GM15510 (cell line): ENCODE data around the gene TICAM2.

Experiments used
- POLR2A ChIP-seq: IDR thresholded peaks from 3 replicates; pipeline ENCODE4 v1.6.1; 2011; ENCODE audit warnings: borderline replicate concordance; ENCODE audit not compliant: insufficient read length; ENCODE audit errors: extremely low read depth

The TICAM2 gene

DNA sequence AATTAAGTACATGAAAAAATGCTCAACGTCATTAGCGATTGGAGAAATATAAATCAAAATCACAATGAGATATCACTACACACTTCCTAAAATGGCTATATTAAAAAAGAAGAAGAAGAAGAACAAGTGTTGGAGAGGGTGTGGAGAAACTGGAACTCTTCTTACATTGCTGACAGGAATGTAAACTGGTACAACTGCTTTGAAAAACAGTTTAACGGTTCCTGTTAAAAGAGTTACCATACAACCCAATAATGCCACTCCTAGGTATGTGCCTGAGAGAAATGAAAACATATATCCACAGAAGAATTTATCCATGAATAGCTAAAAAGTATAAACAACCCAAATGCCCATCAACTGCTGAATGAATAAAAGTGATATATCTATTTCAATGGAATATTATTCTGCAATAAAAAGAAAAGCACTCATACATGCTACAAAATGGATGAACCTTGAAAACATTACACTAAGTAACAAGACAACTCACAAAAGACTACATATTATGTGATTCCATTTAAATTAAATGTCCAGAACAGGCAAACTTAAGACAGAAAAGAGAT is 66.7 kb downstream of the TICAM2 start:
- no peak for TF ChIP-seq POLR2A

DNA sequence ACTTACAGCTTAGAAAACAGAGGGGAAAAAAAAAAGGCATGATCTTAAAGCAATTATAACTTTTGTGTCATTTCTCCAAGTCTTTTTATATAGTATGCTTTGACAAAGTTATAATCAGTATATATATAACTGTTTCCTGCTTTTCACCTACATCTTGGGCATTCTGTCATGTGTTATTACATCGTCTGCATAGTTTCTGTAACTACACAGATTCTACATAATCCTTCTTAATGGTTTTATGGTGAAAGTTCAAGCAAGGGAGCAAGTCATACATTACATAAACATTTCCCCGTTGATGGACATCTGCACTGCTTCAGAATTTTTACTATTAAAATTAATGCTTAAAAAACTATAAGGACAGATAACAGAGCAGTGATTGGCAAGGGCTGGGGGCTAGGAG is 69.8 kb downstream of the TICAM2 start:
- TF ChIP-seq POLR2A: no peak

DNA sequence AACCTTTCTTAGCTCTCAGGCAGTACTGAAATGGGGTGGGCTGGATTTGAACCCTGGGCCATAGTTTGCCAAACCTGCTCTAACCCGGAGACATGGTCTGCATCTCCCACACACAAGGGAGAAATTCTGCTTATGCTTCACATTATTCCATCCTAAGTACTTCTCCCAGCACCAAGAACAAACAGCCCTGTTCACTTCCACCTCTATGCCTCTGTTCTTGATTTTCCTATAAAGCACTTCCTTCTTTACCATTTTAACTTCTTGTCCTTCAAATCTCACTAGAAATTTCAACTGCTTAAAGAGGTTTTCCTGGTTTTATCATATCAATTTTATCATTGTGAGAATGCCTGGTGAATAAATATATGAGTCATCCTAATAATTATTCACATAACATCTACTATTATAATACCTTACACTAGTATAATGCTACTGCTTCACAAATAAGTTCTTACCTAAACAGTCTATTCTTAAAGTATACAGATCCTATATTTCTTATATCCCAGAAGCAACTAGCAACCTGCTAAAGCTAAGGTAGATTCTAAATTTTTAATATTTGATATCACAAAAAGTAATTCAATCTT is 70.4 kb downstream of the TICAM2 start:
- no peak for TF ChIP-seq POLR2A

DNA sequence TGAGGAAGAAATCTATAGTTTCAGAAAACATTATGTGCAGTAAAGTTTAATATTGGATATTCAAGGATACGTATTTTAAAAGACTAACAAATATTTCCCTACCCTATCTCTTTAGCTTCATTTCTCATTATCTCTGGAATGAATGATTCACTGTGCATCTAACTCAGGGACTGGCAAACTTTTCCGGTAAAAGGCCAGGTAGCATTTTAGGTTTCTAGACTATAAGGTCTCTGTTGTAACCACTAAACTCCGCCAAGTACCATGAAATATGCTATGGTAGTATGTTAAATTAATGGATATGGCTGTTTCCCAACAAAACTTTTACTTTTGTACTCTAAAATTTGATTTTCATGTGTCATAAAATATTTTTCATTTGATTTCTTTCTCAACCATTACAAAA is 70.9 kb downstream of the TICAM2 start:
- TF ChIP-seq POLR2A: no peak

DNA sequence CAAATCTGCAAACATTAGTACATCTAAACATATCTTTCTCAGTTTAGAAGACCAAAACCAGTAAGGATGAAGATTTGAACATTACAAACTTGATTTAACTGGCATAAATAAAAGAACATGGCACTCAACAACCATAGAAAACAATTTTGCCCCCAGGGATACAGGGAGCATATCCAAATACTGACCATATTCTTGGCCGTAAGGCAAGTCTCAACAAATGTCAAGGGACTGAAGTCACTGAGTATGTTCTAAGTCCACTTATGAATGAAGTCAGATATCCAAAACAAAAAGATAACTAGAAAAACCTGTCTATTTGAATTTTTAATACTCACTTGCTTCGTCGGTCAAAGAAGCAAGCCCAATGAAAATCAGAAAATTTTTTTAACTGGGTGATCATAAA is 71.9 kb downstream of the TICAM2 start:
- no peak for TF ChIP-seq POLR2A
